Thoracic aorta (tissue), 2 donors: ENCODE measurements around the gene ZNF195. TPM values are rescaled to one million over a fixed set of nuclear protein-coding genes. Genes with fewer than 3 reads are reported as not detected.

Source experiments
- ATAC-seq: fragments of 150-250 bp; one replicate; pipeline ENCODE4 v1.8.0; 2017; ENCODE audit warnings: low read depth; ENCODE audit not compliant: insufficient number of reproducible peaks, low FRiP score
- DNase-seq: peaks from one replicate; pipeline ENCODE4 v3.0.0-alpha.2; 2020; ENCODE audit warnings: low spot score
- H3K27ac ChIP-seq, 2 donors: fragments of 200-600 bp; sonication (generic); 1 replicate in 1 of 2; 2 replicates in 1 of 2; pipeline ENCODE4 v1.5.1; 2016; ENCODE audit warnings: mild to moderate bottlenecking in 2 of 2, moderate library complexity in 2 of 2
- H3K27me3 ChIP-seq: fragments of 200-600 bp; sonication (generic); replicated peaks from 2 replicates; pipeline ENCODE4 v1.6.0; 2016; ENCODE audit warnings: mild to moderate bottlenecking; ENCODE audit not compliant: insufficient read depth
- H3K36me3 ChIP-seq: fragments of 200-600 bp; sonication (generic); one replicate; pipeline ENCODE4 v1.5.1; 2016
- H3K4me1 ChIP-seq, 2 donors: fragments of 200-600 bp; sonication (generic); 1 replicate in 1 of 2; 2 replicates in 1 of 2; pipeline versions ENCODE4 v1.5.1 to v1.6.0; 2016; ENCODE audit warnings: low read depth in 2 of 2, mild to moderate bottlenecking in 1 of 2; ENCODE audit not compliant: control insufficient read depth in 1 of 2
- H3K4me3 ChIP-seq: fragments of 200-600 bp; sonication (generic); 2 replicates; pipeline ENCODE4 v1.5.1; 2016; ENCODE audit warnings: mild to moderate bottlenecking
- H3K9me3 ChIP-seq: fragments of 200-600 bp; sonication (generic); 2 replicates; pipeline ENCODE4 v1.5.1; 2016
- total RNA-seq, 2 donors: library from RNA; depleted of rRNA; stranded (reverse); fragments of >200 nt; gene quantifications; one replicate each; pipeline versions ENCODE4 v1.1.0 to v1.2.3, GENCODE V29; 2016
- TF ChIP-seq, protein P1 (sequence below): fragments of 200-600 bp; sonication (generic); IDR thresholded peaks from one replicate; pipeline ENCODE4 v1.5.1; 2019; ENCODE audit warnings: antibody characterized with exemption

Gene ZNF195
- total RNA-seq, 2 donors from 2014 or later = 20.8 to 33.4 TPM

DNA sequence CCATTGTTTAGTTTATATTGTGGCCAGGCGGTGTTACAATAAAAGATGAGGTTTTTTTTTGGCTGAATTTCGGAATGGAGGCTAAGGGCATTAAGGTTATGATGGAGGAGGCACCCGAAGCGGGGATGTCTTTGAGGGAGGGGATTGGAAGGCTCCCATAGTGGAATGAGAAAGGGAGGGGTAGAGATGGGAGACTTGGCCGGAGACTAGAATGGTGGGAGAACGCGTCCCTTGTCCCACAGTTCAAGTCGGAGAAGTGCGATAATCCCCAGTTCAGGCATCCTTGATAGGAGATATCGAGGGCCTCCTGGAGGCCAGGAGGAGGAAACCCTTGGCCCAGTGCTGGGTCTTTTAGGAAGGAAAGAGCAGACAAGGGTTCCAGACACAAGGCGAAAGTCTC, 21.6 kb downstream of the ZNF195 start:
- Histone ChIP-seq H3K9me3 (peaks cover 62% of the 10 kb centered on the region), H3K27ac (no peak overlapping the region), H3K4me1 (no peaks in the 10 kb centered on the region), H3K36me3 (peaks cover 33% of the 10 kb centered on the region), H3K27me3 (no peaks in the 10 kb centered on the region), H3K4me3 (no peak overlapping the region)
- TF ChIP-seq, protein P1, sequence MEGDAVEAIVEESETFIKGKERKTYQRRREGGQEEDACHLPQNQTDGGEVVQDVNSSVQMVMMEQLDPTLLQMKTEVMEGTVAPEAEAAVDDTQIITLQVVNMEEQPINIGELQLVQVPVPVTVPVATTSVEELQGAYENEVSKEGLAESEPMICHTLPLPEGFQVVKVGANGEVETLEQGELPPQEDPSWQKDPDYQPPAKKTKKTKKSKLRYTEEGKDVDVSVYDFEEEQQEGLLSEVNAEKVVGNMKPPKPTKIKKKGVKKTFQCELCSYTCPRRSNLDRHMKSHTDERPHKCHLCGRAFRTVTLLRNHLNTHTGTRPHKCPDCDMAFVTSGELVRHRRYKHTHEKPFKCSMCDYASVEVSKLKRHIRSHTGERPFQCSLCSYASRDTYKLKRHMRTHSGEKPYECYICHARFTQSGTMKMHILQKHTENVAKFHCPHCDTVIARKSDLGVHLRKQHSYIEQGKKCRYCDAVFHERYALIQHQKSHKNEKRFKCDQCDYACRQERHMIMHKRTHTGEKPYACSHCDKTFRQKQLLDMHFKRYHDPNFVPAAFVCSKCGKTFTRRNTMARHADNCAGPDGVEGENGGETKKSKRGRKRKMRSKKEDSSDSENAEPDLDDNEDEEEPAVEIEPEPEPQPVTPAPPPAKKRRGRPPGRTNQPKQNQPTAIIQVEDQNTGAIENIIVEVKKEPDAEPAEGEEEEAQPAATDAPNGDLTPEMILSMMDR = no peak
- DNase-seq = no peak
- no peak for ATAC-seq

DNA sequence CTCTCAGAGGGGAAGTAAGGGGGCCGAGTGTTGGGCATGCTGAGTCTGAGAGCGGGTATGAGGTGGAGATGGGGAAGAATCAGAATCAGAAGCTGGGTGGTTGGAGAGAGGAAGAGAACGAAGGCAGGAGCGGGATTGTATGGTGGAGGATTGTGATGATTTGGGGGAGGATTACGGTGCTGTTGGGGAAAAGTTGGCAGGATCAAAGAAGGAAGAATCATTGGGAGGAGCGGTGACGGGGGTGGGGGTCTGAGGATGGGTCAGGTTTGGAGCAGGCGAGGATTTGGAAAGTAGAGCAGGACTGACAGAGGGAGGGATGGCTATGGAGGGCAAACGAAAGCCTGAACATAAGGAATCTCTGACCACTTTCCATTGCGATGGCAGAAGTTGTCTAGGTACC, 22.1 kb downstream of the ZNF195 start:
- TF ChIP-seq, protein P1 = no peak
- H3K9me3 ChIP-seq = peaks cover 60% of the 10 kb centered on the region
- ATAC-seq = no peak

DNA sequence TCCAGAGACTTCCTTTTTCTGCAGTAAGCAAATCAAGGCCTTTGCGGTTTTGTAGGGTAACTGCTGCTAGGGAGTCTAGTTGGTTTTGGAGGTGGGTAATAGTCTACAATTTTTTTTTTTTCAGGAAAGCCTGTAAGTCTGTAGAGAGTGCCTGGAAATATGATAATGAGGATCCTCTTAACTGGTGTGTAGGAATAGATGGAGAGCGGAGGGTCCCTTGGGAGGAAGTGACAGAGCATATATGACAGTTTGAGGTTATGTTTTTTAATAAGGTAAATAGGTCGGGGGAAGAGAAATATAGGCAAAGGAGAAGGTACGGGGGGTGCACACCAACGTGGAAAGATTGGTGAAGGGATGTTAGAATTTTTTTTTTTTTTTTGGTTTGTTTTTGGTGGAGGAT, 25.9 kb downstream of the ZNF195 start:
- Histone ChIP-seq H3K27ac (no peak overlapping the region), H3K4me1 (no peaks in the 10 kb centered on the region), H3K36me3 (peaks cover 3% of the 10 kb centered on the region), H3K4me3 (no peak overlapping the region), H3K9me3 (peaks cover 23% of the 10 kb centered on the region), H3K27me3 (no peaks in the 10 kb centered on the region)
- ATAC-seq (no peak), DNase-seq (no peak)
- TF ChIP-seq, protein P1 = no peak

More for the DNA sequence above, 22.1 kb downstream of the ZNF195 start:
- Histone ChIP-seq H3K4me3 (no peak overlapping the region), H3K27ac (no peak overlapping the region), H3K36me3 (peaks cover 32% of the 10 kb centered on the region), H3K4me1 (no peaks in the 10 kb centered on the region), H3K27me3 (no peaks in the 10 kb centered on the region)
- DNase-seq = no peak

DNA sequence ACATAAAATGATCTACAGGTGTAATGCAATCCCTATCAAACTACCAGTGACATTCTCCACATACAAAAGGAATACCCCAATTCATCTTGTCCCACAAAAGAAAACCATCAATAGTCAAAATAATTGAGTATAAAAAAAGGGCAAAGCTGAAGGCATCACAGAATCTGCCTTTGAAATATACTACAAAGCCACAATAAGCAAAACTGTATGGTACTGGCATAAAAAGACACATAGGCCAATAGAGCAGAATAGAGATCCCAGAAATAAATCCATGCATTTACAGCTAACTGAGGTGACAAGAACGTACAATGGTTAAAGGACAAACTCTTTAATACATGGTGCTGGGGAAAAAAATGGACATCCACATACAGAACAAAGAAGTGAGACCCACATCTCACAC, 31.8 kb downstream of the ZNF195 start:
- DNase-seq (no peak), ATAC-seq (no peak)
- no peaks in the 10 kb centered on the region for H3K27me3 ChIP-seq
- TF ChIP-seq, protein P1 = no peak
- peaks cover 3% of the 10 kb centered on the region for H3K36me3 ChIP-seq
- no peak overlapping the region for H3K4me3 ChIP-seq
- H3K9me3 ChIP-seq = peaks cover 9% of the 10 kb centered on the region
- no peak overlapping the region for H3K27ac ChIP-seq
- H3K4me1 ChIP-seq = no peaks in the 10 kb centered on the region

DNA sequence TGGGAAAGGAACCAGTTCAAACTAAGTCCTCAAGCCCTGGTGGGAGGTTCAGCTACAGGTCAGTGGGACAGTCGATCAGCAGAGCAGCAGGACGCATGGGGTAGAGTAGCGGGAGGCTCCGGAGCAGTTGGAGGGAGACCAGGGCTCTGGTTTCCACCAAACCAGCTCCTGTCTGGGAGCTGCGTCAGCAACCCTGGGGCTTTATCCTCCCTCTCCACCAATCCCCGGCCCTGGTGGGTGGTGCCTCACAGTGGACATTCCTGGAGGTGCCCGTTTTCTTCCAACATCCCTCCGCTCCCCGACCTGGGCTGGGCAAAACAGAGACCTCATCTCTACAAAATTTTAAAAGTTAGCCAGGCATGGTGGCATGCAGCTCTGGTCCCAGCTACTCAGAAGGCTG, 32.4 kb downstream of the ZNF195 start:
- no peak for DNase-seq
- H3K4me3 ChIP-seq = no peak overlapping the region
- no peak overlapping the region for H3K27ac ChIP-seq
- H3K4me1 ChIP-seq = no peaks in the 10 kb centered on the region
- no peak for ATAC-seq
- TF ChIP-seq, protein P1 = no peak
- peaks cover 9% of the 10 kb centered on the region for H3K9me3 ChIP-seq
- peaks cover 3% of the 10 kb centered on the region for H3K36me3 ChIP-seq
- no peaks in the 10 kb centered on the region for H3K27me3 ChIP-seq
